Activated naive CD8-positive, alpha-beta T cell treated with anti-CD3 and anti-CD28 coated beads for 36 hours (primary cell): ENCODE measurements around the gene SEMA4F. TPM values are rescaled to one million over a fixed set of nuclear protein-coding genes. Genes with fewer than 3 reads are reported as not detected.

Experiments
- DNase-seq: peaks from one replicate; pipeline ENCODE4 v3.0.0; 2021
- H3K27ac Mint-ChIP-seq: one replicate; pipeline ENCODE4 v1.8.0; 2022; ENCODE audit warnings: mild to moderate bottlenecking, moderate library complexity, mixed read lengths
- H3K27me3 Mint-ChIP-seq: one replicate; pipeline ENCODE4 v1.8.0; 2022; ENCODE audit warnings: mild to moderate bottlenecking, mixed read lengths
- H3K36me3 Mint-ChIP-seq: one replicate; pipeline ENCODE4 v1.8.0; 2021; ENCODE audit warnings: mild to moderate bottlenecking, mixed read lengths
- H3K4me1 Mint-ChIP-seq: one replicate; pipeline ENCODE4 v1.8.0; 2021; ENCODE audit warnings: mixed read lengths
- H3K4me3 Mint-ChIP-seq: one replicate; pipeline ENCODE4 v1.8.0; 2022; ENCODE audit warnings: mild to moderate bottlenecking, moderate library complexity, mixed read lengths
- H3K9me3 Mint-ChIP-seq: one replicate; pipeline ENCODE4 v1.8.0; 2022; ENCODE audit warnings: mixed read lengths
- total RNA-seq, 2 experiments: library from RNA; stranded (reverse); gene quantifications; one replicate each; pipeline ENCODE4 v1.2.3, GENCODE V29; 2021

The SEMA4F gene
- total RNA-seq, 2 experiments from 2014 or later: 3.9 to 4.2 TPM

- Mint-ChIP-seq H3K36me3 (no peaks in the 10 kb centered on the region), H3K9me3 (no peaks in the 10 kb centered on the region), H3K27ac (no peak overlapping the region), H3K4me1 (no peaks in the 10 kb centered on the region), H3K4me3 (no peak overlapping the region), H3K27me3 (no peaks in the 10 kb centered on the region)
- no peak for DNase-seq
Observed at GRCh38 chr2:74689671-74690070, 35.6 kb downstream of the SEMA4F start.

GRCh38 chr2:74690571-74690970 lies 36.5 kb downstream of the SEMA4F start:
- no peak overlapping the region for H3K4me3 Mint-ChIP-seq
- H3K36me3 Mint-ChIP-seq: no peaks in the 10 kb centered on the region
- no peak for DNase-seq

GRCh38 chr2:74691929-74692328 lies 37.9 kb downstream of the SEMA4F start:
- DNase-seq: no peak
- Mint-ChIP-seq H3K9me3 (no peaks in the 10 kb centered on the region), H3K4me3 (no peak overlapping the region), H3K4me1 (no peaks in the 10 kb centered on the region), H3K36me3 (no peaks in the 10 kb centered on the region), H3K27ac (no peak overlapping the region), H3K27me3 (no peaks in the 10 kb centered on the region)

More at GRCh38 chr2:74690571-74690970, 36.5 kb downstream of the SEMA4F start:
- Mint-ChIP-seq H3K27me3 (no peaks in the 10 kb centered on the region), H3K9me3 (no peaks in the 10 kb centered on the region), H3K27ac (no peak overlapping the region), H3K4me1 (no peaks in the 10 kb centered on the region)

GRCh38 chr2:74693213-74693612 lies 39.2 kb downstream of the SEMA4F start:
- no peaks in the 10 kb centered on the region for H3K36me3 Mint-ChIP-seq
- H3K9me3 Mint-ChIP-seq: no peaks in the 10 kb centered on the region
- H3K27me3 Mint-ChIP-seq: no peaks in the 10 kb centered on the region
- DNase-seq: no peak
- no peak overlapping the region for H3K4me3 Mint-ChIP-seq
- H3K27ac Mint-ChIP-seq: no peak overlapping the region
- no peaks in the 10 kb centered on the region for H3K4me1 Mint-ChIP-seq

- H3K27me3 Mint-ChIP-seq: no peaks in the 10 kb centered on the region
- no peak for DNase-seq
- no peak overlapping the region for H3K27ac Mint-ChIP-seq
- no peaks in the 10 kb centered on the region for H3K36me3 Mint-ChIP-seq
- no peaks in the 10 kb centered on the region for H3K4me1 Mint-ChIP-seq
- H3K4me3 Mint-ChIP-seq: no peak overlapping the region
- H3K9me3 Mint-ChIP-seq: no peaks in the 10 kb centered on the region
Observed at GRCh38 chr2:74693668-74694067, 39.6 kb downstream of the SEMA4F start.

GRCh38 chr2:74694281-74694680 lies 40.2 kb downstream of the SEMA4F start:
- Mint-ChIP-seq H3K9me3 (no peaks in the 10 kb centered on the region), H3K27me3 (no peaks in the 10 kb centered on the region), H3K4me3 (no peak overlapping the region), H3K27ac (no peak overlapping the region), H3K36me3 (no peaks in the 10 kb centered on the region), H3K4me1 (no peaks in the 10 kb centered on the region)
- no peak for DNase-seq

- DNase-seq: no peak
- H3K36me3 Mint-ChIP-seq: no peaks in the 10 kb centered on the region
- H3K27me3 Mint-ChIP-seq: no peaks in the 10 kb centered on the region
- H3K9me3 Mint-ChIP-seq: no peaks in the 10 kb centered on the region
- no peak overlapping the region for H3K27ac Mint-ChIP-seq
- H3K4me1 Mint-ChIP-seq: no peaks in the 10 kb centered on the region
- no peak overlapping the region for H3K4me3 Mint-ChIP-seq
Observed at GRCh38 chr2:74695663-74696062, 41.6 kb downstream of the SEMA4F start.

GRCh38 chr2:74696829-74697228 lies 42.8 kb downstream of the SEMA4F start:
- Mint-ChIP-seq H3K4me3 (no peak overlapping the region), H3K4me1 (no peaks in the 10 kb centered on the region), H3K27ac (no peak overlapping the region), H3K36me3 (no peaks in the 10 kb centered on the region), H3K27me3 (no peaks in the 10 kb centered on the region), H3K9me3 (no peaks in the 10 kb centered on the region)
- no peak for DNase-seq

- H3K9me3 Mint-ChIP-seq: no peaks in the 10 kb centered on the region
- no peak overlapping the region for H3K4me3 Mint-ChIP-seq
- no peak for DNase-seq
- H3K27ac Mint-ChIP-seq: no peak overlapping the region
- no peaks in the 10 kb centered on the region for H3K27me3 Mint-ChIP-seq
- H3K36me3 Mint-ChIP-seq: no peaks in the 10 kb centered on the region
- H3K4me1 Mint-ChIP-seq: no peaks in the 10 kb centered on the region
Observed at GRCh38 chr2:74700643-74701372, 46.8 kb downstream of the SEMA4F start.

- Mint-ChIP-seq H3K4me1 (no peaks in the 10 kb centered on the region), H3K27me3 (no peaks in the 10 kb centered on the region)
Observed at GRCh38 chr2:74702001-74702715, 48.1 kb downstream of the SEMA4F start.

GRCh38 chr2:74703373-74703772 lies 49.3 kb downstream of the SEMA4F start:
- H3K4me3 Mint-ChIP-seq: no peak overlapping the region
- H3K36me3 Mint-ChIP-seq: peaks cover 3% of the 10 kb centered on the region
- no peak for DNase-seq
- H3K9me3 Mint-ChIP-seq: no peaks in the 10 kb centered on the region
- H3K27me3 Mint-ChIP-seq: no peaks in the 10 kb centered on the region
- no peaks in the 10 kb centered on the region for H3K4me1 Mint-ChIP-seq
- no peak overlapping the region for H3K27ac Mint-ChIP-seq

More at GRCh38 chr2:74702001-74702715, 48.1 kb downstream of the SEMA4F start:
- Mint-ChIP-seq H3K36me3 (no peaks in the 10 kb centered on the region), H3K27ac (no peak overlapping the region), H3K4me3 (no peak overlapping the region), H3K9me3 (no peaks in the 10 kb centered on the region)
- DNase-seq: no peak

GRCh38 chr2:74704216-74704615 lies 50.2 kb downstream of the SEMA4F start:
- peaks cover 2% of the 10 kb centered on the region for H3K4me1 Mint-ChIP-seq
- no peaks in the 10 kb centered on the region for H3K27me3 Mint-ChIP-seq
- H3K27ac Mint-ChIP-seq: no peak overlapping the region
- peaks cover 3% of the 10 kb centered on the region for H3K36me3 Mint-ChIP-seq
- DNase-seq: no peak
- H3K9me3 Mint-ChIP-seq: no peaks in the 10 kb centered on the region
- H3K4me3 Mint-ChIP-seq: no peak overlapping the region

GRCh38 chr2:74706741-74707140 lies 52.7 kb downstream of the SEMA4F start:
- H3K4me1 Mint-ChIP-seq: peaks cover 2% of the 10 kb centered on the region

GRCh38 chr2:74707837-74708236 lies 53.8 kb downstream of the SEMA4F start:
- peaks cover 3% of the 10 kb centered on the region for H3K36me3 Mint-ChIP-seq
- no peak overlapping the region for H3K4me3 Mint-ChIP-seq
- no peaks in the 10 kb centered on the region for H3K9me3 Mint-ChIP-seq
- no peaks in the 10 kb centered on the region for H3K27me3 Mint-ChIP-seq
- no peak for DNase-seq
- H3K4me1 Mint-ChIP-seq: peaks cover 2% of the 10 kb centered on the region
- no peak overlapping the region for H3K27ac Mint-ChIP-seq

More at GRCh38 chr2:74706741-74707140, 52.7 kb downstream of the SEMA4F start:
- Mint-ChIP-seq H3K4me3 (no peak overlapping the region), H3K27me3 (no peaks in the 10 kb centered on the region), H3K36me3 (peaks cover 3% of the 10 kb centered on the region), H3K9me3 (no peaks in the 10 kb centered on the region), H3K27ac (no peak overlapping the region)
- DNase-seq: no peak

- no peak overlapping the region for H3K4me3 Mint-ChIP-seq
Observed at GRCh38 chr2:74708296-74708695, 54.2 kb downstream of the SEMA4F start.

GRCh38 chr2:74708883-74709282 lies 54.8 kb downstream of the SEMA4F start:
- H3K27me3 Mint-ChIP-seq: no peaks in the 10 kb centered on the region
- H3K27ac Mint-ChIP-seq: no peak overlapping the region
- DNase-seq: no peak
- H3K4me1 Mint-ChIP-seq: peaks cover 2% of the 10 kb centered on the region
- peaks cover 3% of the 10 kb centered on the region for H3K36me3 Mint-ChIP-seq
- no peaks in the 10 kb centered on the region for H3K9me3 Mint-ChIP-seq
- no peak overlapping the region for H3K4me3 Mint-ChIP-seq

More at GRCh38 chr2:74708296-74708695, 54.2 kb downstream of the SEMA4F start:
- Mint-ChIP-seq H3K27ac (no peak overlapping the region), H3K36me3 (peaks cover 3% of the 10 kb centered on the region), H3K9me3 (no peaks in the 10 kb centered on the region), H3K4me1 (peaks cover 2% of the 10 kb centered on the region), H3K27me3 (no peaks in the 10 kb centered on the region)
- no peak for DNase-seq
